Effector memory CD8-positive, alpha-beta T cell (primary cell): ENCODE measurements around the gene MYO5B.

Source experiments
- ATAC-seq: fragments of 150-1000 bp; cut with Tn5 transposase; replicated peaks from 2 replicates; pipeline ENCODE4 v1.10.0; 2021; ENCODE audit warnings: mild to moderate bottlenecking, moderate library complexity
- DNase-seq, 3 experiments: peaks; one replicate each; pipeline ENCODE4 v3.0.0; 2021
- H3K27ac Mint-ChIP-seq, 2 donors: one replicate each; pipeline ENCODE4 v1.8.0; 2022; ENCODE audit warnings: mild to moderate bottlenecking in 2 of 2, mixed read lengths in 2 of 2, moderate library complexity in 2 of 2
- H3K27me3 Mint-ChIP-seq, 2 donors: one replicate each; pipeline ENCODE4 v1.8.0; 2022; ENCODE audit warnings: mixed read lengths in 2 of 2
- H3K36me3 Mint-ChIP-seq: one replicate; pipeline ENCODE4 v1.8.0; 2022; ENCODE audit warnings: mild to moderate bottlenecking, moderate library complexity, mixed read lengths; ENCODE audit not compliant: insufficient read depth
- H3K4me1 Mint-ChIP-seq, 2 donors: one replicate each; pipeline ENCODE4 v1.8.0; 2022; ENCODE audit warnings: low read depth in 2 of 2, mixed read lengths in 2 of 2
- H3K4me3 Mint-ChIP-seq, 2 donors: one replicate each; pipeline ENCODE4 v1.8.0; 2022; ENCODE audit warnings: mild to moderate bottlenecking in 2 of 2, mixed read lengths in 2 of 2, moderate library complexity in 2 of 2
- H3K9me3 Mint-ChIP-seq, 2 donors: one replicate each; pipeline ENCODE4 v1.8.0; 2022; ENCODE audit warnings: mixed read lengths in 2 of 2

MYO5B gene

DNA sequence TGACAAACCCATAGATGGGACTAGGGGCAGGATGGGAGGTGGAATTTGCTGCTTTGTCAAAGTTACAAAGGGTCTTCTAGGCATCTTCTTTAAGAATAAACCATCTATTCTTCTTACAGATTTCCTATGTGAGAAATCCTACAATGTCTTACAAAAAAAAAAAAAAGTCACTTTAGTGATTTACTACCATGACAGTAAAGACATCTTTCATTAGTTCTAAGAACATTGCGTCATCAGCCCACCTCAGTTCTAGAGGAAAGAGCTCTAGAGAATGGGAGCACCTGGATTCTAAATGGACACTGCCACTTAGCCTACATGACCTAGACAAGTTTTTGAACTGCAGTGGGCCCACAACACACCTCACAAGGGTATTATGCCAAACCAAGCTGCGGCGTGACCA, 172.0 kb downstream of the MYO5B start:
- Mint-ChIP-seq H3K36me3 (no peaks in the 10 kb centered on the region), H3K9me3 (no peaks in the 10 kb centered on the region), H3K27ac (no peak overlapping the region), H3K4me3 (no peak overlapping the region), H3K27me3 (peaks cover 65 to 86% of the 10 kb centered on the region in 2 donors), H3K4me1 (no peaks in the 10 kb centered on the region)
- DNase-seq, result no peak
- no peak for ATAC-seq

- DNase-seq (no peak), ATAC-seq (no peak)
- Mint-ChIP-seq H3K4me3 (no peak overlapping the region), H3K9me3 (no peaks in the 10 kb centered on the region), H3K4me1 (no peaks in the 10 kb centered on the region), H3K36me3 (no peaks in the 10 kb centered on the region), H3K27ac (no peak overlapping the region), H3K27me3 (peaks cover 31 to 48% of the 10 kb centered on the region in 2 donors)
Observed at GRCh38 chr18:50014606-50015005, 180.3 kb downstream of the MYO5B start.

DNA sequence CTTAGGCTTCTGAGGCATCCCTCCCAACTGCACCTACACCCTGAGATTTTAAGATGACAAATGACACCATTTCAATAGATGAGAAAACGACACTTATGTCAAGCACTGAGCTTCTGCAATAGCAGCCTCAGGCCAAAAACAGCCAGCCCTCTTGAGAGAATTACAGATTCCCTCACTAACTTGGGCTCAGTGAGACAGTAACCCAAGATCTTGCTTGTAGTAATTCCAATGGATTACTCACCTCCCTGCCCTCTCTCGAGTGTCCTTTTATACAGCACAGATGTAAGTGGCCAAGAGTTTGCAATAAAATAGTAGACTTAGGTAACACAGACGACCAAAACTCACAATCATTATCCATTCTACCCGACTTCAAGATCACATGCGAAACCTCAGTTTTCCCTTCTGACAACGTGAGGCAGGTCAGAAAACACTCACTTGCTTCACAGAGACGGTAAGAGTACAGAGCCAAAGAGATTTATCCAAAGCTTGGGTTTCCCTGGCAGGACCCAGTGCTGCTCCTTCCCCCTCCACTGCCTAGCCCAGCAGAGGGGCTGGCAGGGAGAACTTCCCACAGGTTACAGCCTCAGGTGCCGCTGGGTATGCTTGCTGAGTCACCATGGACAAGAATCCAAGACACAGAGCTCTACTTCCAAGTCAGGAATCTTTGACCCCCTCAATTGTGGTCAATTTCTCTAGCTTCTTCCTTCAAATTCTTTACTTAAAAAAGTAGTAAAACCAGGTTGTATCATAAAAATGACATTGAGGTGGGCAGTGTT, 181.4 kb downstream of the MYO5B start:
- Mint-ChIP-seq H3K4me3 (no peak overlapping the region), H3K4me1 (no peaks in the 10 kb centered on the region), H3K27me3 (peaks cover 22 to 38% of the 10 kb centered on the region in 2 donors), H3K36me3 (no peaks in the 10 kb centered on the region), H3K9me3 (no peaks in the 10 kb centered on the region), H3K27ac (no peak overlapping the region)
- ATAC-seq, result no peak
- no peak for DNase-seq

DNA sequence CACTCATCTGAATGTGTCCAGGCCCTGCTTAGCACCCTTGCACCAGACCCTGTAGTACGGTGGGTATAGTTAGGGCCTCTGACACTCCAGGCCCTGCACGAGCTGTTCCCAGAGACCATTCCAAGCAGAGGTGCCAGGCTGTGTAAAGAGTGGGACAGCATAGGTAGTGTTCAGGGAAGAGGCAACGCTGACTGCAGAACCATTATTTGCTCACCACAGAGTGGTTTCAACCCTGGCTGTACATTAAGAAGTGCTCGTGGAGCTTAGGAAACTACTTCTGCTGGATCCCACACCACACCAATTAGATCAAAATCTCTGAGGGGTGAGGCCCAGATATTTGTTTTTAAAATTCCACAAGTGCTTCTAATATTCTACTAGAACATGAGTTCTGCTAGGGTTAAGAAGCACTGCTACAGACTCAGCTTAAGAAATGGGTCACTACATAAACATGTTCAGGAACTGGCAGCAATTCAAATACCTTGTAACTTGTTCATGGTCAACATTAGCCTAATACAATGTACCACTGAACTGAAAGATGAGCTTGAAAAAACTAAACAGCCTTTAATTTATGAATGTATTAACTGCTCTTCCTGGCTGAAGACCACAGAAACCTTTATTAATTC, 183.0 kb downstream of the MYO5B start:
- DNase-seq (no peak), ATAC-seq (no peak)
- Mint-ChIP-seq H3K4me3 (no peak overlapping the region), H3K9me3 (no peaks in the 10 kb centered on the region), H3K27ac (no peak overlapping the region), H3K36me3 (no peaks in the 10 kb centered on the region), H3K27me3 (peaks cover 13 to 21% of the 10 kb centered on the region in 2 donors), H3K4me1 (no peaks in the 10 kb centered on the region)

- no peak overlapping the region for H3K27ac Mint-ChIP-seq
- H3K36me3 Mint-ChIP-seq, result no peaks in the 10 kb centered on the region
- H3K27me3 Mint-ChIP-seq, result peaks cover 15 to 33% of the 10 kb centered on the region in 2 donors
- ATAC-seq, result peak; percentile 82
- peak; percentile 12 to 35 (median 22) for DNase-seq
- H3K9me3 Mint-ChIP-seq, result no peaks in the 10 kb centered on the region
- H3K4me3 Mint-ChIP-seq, result no peak overlapping the region
- no peaks in the 10 kb centered on the region for H3K4me1 Mint-ChIP-seq
Observed at GRCh38 chr18:50009773-50010335, 185.1 kb downstream of the MYO5B start.

- H3K27me3 Mint-ChIP-seq, result peaks cover 17 to 37% of the 10 kb centered on the region in 2 donors
- no peak overlapping the region for H3K4me3 Mint-ChIP-seq
- no peaks in the 10 kb centered on the region for H3K9me3 Mint-ChIP-seq
- H3K27ac Mint-ChIP-seq, result no peak overlapping the region
- H3K4me1 Mint-ChIP-seq, result no peaks in the 10 kb centered on the region
- DNase-seq (no peak), ATAC-seq (no peak)
- no peaks in the 10 kb centered on the region for H3K36me3 Mint-ChIP-seq
Observed at GRCh38 chr18:50008306-50008705, 186.6 kb downstream of the MYO5B start.

DNA sequence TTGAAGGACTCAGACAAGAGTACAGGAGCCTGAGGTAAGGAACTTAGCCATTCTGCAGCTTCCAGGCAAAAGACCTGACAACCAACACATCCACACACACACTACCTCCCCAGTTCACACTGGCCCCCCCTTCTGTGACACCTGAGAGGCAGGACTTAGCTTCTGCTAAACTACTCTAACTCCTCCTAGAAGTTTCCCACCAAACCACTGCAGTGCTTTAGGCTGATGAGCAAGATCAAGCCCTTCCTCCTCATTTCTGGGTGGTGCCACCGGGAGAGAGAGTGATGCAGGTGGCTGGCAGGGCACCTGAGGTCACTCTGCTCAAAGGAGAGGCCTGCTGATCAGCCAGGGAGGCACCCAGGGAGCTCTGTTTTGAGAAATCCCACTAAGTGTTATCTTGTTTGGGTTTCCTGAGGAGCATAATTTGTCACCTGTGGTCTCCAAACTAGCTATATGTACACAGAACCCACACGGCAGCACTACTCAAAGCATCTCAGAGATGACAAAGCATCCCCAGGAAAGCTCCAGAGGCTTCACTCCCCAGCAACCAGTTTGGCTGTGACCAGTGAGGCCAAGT, 188.4 kb downstream of the MYO5B start:
- DNase-seq (no peak), ATAC-seq (no peak)
- peaks cover 32 to 48% of the 10 kb centered on the region in 2 donors for H3K27me3 Mint-ChIP-seq
- no peak overlapping the region for H3K4me3 Mint-ChIP-seq
- no peaks in the 10 kb centered on the region for H3K9me3 Mint-ChIP-seq
- no peak overlapping the region for H3K27ac Mint-ChIP-seq
- H3K4me1 Mint-ChIP-seq, result no peaks in the 10 kb centered on the region
- no peaks in the 10 kb centered on the region for H3K36me3 Mint-ChIP-seq

DNA sequence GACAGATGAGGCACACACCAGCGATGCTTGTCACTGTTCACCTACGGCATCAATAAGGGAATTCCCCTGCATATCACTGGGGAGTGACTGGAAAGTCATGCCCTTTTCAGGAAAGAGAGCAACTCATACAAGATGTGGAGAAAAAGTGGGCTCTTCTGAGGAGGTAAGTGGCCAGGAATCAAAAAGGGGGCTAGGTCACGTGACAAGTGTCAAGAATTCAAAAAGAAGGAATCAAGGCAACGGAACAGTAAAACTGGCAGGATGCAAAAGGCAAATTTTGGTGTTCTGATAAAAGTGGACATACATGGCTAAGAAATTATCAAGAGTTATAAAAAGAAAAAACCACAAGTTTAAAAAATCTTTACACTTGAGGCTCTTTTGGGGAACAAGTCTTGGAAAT, 190.9 kb downstream of the MYO5B start:
- ATAC-seq, result no peak
- H3K36me3 Mint-ChIP-seq, result no peaks in the 10 kb centered on the region
- H3K27me3 Mint-ChIP-seq, result peaks cover 37 to 67% of the 10 kb centered on the region in 2 donors
- DNase-seq, result no peak
- no peaks in the 10 kb centered on the region for H3K4me1 Mint-ChIP-seq
- no peaks in the 10 kb centered on the region for H3K9me3 Mint-ChIP-seq
- H3K27ac Mint-ChIP-seq, result no peak overlapping the region
- no peak overlapping the region for H3K4me3 Mint-ChIP-seq

GRCh38 chr18:50002781-50003180, 192.2 kb downstream of the MYO5B start:
- Mint-ChIP-seq H3K4me3 (no peak overlapping the region), H3K27ac (no peak overlapping the region), H3K27me3 (peaks cover 37 to 79% of the 10 kb centered on the region in 2 donors), H3K36me3 (no peaks in the 10 kb centered on the region), H3K4me1 (no peaks in the 10 kb centered on the region), H3K9me3 (no peaks in the 10 kb centered on the region)
- DNase-seq, result no peak
- ATAC-seq, result no peak

GRCh38 chr18:50000227-50000626, 194.7 kb downstream of the MYO5B start:
- Mint-ChIP-seq H3K27me3 (peaks cover 29 to 67% of the 10 kb centered on the region in 2 donors), H3K9me3 (no peaks in the 10 kb centered on the region), H3K4me3 (no peak overlapping the region), H3K36me3 (no peaks in the 10 kb centered on the region), H3K4me1 (no peaks in the 10 kb centered on the region), H3K27ac (no peak overlapping the region)
- DNase-seq, result no peak
- no peak for ATAC-seq

DNA sequence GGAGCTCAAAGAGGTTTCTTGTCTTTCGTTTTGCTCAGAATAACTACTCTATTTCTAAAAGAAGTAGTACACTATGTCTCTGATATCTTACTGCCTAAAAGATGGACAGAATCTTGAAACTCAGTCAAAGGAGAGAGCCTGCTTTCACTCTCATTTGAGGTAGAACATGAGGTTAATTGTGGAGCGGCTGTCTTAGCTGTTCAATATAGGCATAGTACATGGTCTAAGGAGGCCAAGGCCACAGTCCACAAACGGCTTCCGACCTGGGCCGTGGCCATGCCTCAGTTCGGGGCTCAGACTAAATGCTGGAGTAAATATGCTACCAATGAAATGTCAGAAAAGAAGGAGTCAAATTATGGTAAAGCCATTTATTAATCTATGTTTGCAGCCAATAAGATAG, 195.8 kb downstream of the MYO5B start:
- DNase-seq, result no peak
- peaks cover 28 to 65% of the 10 kb centered on the region in 2 donors for H3K27me3 Mint-ChIP-seq
- H3K36me3 Mint-ChIP-seq, result no peaks in the 10 kb centered on the region
- no peaks in the 10 kb centered on the region for H3K4me1 Mint-ChIP-seq
- H3K27ac Mint-ChIP-seq, result no peak overlapping the region
- H3K4me3 Mint-ChIP-seq, result no peak overlapping the region
- no peak for ATAC-seq
- H3K9me3 Mint-ChIP-seq, result no peaks in the 10 kb centered on the region

DNA sequence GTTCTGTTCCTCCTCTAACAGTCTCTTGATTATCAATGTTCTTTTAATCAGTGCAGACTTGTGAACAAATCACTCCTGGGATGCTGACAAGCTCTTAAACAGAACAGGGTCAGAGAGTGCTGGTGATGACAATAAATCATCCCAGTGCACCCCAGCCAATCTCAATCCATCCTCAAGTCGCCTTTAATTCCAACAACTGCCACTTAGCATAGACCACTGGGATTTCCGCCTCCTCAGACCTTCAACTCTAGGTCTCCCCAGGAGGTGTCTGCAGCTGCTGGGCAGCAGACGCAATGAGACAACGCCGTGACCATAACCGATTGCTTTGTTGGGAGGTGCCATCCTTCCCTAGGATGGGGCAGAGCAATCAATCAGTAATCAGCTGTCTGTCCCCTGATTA, 197.4 kb downstream of the MYO5B start:
- no peak overlapping the region for H3K4me3 Mint-ChIP-seq
- no peaks in the 10 kb centered on the region for H3K4me1 Mint-ChIP-seq
- no peaks in the 10 kb centered on the region for H3K9me3 Mint-ChIP-seq
- DNase-seq (no peak), ATAC-seq (no peak)
- no peaks in the 10 kb centered on the region for H3K36me3 Mint-ChIP-seq
- H3K27me3 Mint-ChIP-seq, result peaks cover 23 to 65% of the 10 kb centered on the region in 2 donors
- H3K27ac Mint-ChIP-seq, result no peak overlapping the region

DNA sequence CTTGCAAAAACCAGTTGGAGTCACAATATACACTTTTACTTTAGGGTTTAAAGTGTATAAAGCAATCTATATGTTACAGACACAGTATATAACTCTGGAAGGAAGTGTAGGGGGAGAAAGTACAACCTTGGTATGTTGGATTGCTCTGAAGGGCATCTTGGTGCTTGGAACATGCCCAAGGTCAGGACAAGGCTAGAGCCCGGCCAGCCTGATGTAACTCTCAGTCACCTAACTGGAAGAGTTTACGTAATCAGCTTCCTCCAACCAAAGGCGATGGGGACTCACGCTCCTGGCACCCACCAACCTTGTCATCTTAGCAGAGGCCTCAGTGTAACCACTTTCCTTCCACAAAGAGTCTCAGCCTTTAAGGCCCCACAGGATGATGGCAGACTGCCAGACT, 200.5 kb downstream of the MYO5B start:
- no peak for ATAC-seq
- no peak overlapping the region for H3K4me3 Mint-ChIP-seq

DNA sequence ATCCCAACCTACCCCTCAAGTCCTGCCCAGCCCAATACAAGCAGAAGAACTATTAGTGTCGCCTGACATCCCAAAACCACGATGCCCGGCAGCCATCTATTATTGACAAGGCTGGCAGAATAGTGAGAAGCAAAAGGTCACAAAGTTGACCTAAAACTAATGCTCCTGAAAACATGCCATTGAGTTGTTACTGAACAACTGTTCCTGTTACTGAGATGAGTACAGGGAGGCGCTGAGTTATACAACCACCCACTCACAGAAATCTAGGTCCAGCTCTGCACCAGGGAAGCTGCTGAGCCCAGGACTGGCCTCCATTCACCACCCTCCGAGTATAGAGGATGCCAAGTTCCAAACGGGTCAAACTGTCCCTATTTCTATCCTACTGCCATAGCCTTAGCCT, 201.6 kb downstream of the MYO5B start:
- no peak for DNase-seq
- no peak overlapping the region for H3K27ac Mint-ChIP-seq
- H3K9me3 Mint-ChIP-seq, result no peaks in the 10 kb centered on the region
- no peak overlapping the region for H3K4me3 Mint-ChIP-seq
- H3K4me1 Mint-ChIP-seq, result peaks cover 0 to 3% of the 10 kb centered on the region in 2 donors
- H3K36me3 Mint-ChIP-seq, result no peaks in the 10 kb centered on the region
- H3K27me3 Mint-ChIP-seq, result peaks cover 16 to 47% of the 10 kb centered on the region in 2 donors
- ATAC-seq, result no peak

More for the DNA sequence above, 200.5 kb downstream of the MYO5B start:
- Mint-ChIP-seq H3K9me3 (no peaks in the 10 kb centered on the region), H3K36me3 (no peaks in the 10 kb centered on the region), H3K27ac (no peak overlapping the region), H3K4me1 (peaks cover 0 to 2% of the 10 kb centered on the region in 2 donors), H3K27me3 (peaks cover 16 to 58% of the 10 kb centered on the region in 2 donors)
- no peak for DNase-seq
